ENCODE measurements around the gene MT1H.

DNA sequence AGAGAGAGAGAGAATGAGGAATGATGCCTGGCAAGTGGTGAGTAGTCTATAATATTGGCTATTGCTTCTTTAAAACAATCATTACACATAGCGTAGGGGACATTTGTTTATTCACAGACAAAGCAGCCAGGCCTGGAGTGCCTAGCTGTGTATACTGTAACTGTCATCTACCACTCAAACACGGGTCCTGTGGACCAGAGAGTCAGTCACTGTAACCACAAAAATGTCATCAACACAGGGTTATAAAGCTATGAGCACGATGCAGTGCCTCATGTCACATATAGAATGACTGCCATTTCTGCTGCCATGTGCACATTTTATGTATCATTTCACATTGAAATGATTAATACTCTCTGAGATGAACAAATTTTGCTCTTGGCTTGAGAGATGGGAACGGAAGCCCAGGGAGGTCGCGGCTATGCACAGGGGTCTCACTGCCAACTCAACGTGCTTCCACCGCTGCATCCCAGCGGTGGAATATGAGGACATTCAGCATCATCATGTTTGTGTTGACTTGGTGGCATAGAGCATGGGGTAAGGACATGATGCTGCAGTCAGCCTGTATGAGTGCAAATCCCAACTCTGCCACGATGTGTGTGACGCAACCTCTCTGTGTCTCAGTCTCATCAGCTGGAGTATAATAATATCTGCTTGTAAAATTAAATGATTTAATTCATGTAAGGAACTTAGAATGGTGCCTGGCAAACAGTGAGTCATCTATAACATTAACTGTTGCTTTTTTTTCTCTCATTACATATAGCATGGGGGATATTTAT is 3.3 kb downstream of the MT1H start:
- TF ChIP-seq, protein P1, sequence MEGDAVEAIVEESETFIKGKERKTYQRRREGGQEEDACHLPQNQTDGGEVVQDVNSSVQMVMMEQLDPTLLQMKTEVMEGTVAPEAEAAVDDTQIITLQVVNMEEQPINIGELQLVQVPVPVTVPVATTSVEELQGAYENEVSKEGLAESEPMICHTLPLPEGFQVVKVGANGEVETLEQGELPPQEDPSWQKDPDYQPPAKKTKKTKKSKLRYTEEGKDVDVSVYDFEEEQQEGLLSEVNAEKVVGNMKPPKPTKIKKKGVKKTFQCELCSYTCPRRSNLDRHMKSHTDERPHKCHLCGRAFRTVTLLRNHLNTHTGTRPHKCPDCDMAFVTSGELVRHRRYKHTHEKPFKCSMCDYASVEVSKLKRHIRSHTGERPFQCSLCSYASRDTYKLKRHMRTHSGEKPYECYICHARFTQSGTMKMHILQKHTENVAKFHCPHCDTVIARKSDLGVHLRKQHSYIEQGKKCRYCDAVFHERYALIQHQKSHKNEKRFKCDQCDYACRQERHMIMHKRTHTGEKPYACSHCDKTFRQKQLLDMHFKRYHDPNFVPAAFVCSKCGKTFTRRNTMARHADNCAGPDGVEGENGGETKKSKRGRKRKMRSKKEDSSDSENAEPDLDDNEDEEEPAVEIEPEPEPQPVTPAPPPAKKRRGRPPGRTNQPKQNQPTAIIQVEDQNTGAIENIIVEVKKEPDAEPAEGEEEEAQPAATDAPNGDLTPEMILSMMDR (conservative IDR thresholded peaks at IDR 0.05) = no peak
- TF ChIP-seq ZFX (IDR thresholded peaks at IDR 0.05) = no peak
